T-helper 1 cell treated with Interleukin-12 subunit alpha and Interleukin-12 subunit beta and Interleukin-4 antibody, amounts not matched to agents 30 μg/mL and 1 μg/mL, for 36 hours (primary cell): Measurements from ENCODE around the gene MKI67.

ENCODE experiments used
- H3K27ac Mint-ChIP-seq: one replicate; pipeline ENCODE4 v1.8.0; 2021; ENCODE audit warnings: mild to moderate bottlenecking, mixed read lengths
- H3K27me3 Mint-ChIP-seq: one replicate; pipeline ENCODE4 v1.8.0; 2021; ENCODE audit warnings: low read depth, mixed read lengths
- H3K36me3 Mint-ChIP-seq: one replicate; pipeline ENCODE4 v1.8.0; 2021; ENCODE audit warnings: low read depth, mixed read lengths
- H3K4me1 Mint-ChIP-seq: one replicate; pipeline ENCODE4 v1.8.0; 2021; ENCODE audit warnings: low read depth, mixed read lengths
- H3K4me3 Mint-ChIP-seq: one replicate; pipeline ENCODE4 v1.8.0; 2021; ENCODE audit warnings: mild to moderate bottlenecking, moderate library complexity, mixed read lengths
- H3K9me3 Mint-ChIP-seq: one replicate; pipeline ENCODE4 v1.8.0; 2021; ENCODE audit warnings: mixed read lengths

The MKI67 gene

GRCh38 chr10:128087146-128087883 lies 38.9 kb downstream of the MKI67 start:
- no peak overlapping the region for H3K27ac Mint-ChIP-seq
- H3K9me3 Mint-ChIP-seq = no peaks in the 10 kb centered on the region
- H3K4me1 Mint-ChIP-seq = peaks cover 3% of the 10 kb centered on the region
- H3K27me3 Mint-ChIP-seq = no peaks in the 10 kb centered on the region
- H3K4me3 Mint-ChIP-seq = no peak overlapping the region
- H3K36me3 Mint-ChIP-seq = peaks cover 9% of the 10 kb centered on the region

GRCh38 chr10:128086003-128086863 lies 40.0 kb downstream of the MKI67 start:
- Mint-ChIP-seq H3K27me3 (no peaks in the 10 kb centered on the region), H3K36me3 (peaks cover 9% of the 10 kb centered on the region), H3K9me3 (no peaks in the 10 kb centered on the region), H3K27ac (no peak overlapping the region), H3K4me1 (peaks cover 3% of the 10 kb centered on the region), H3K4me3 (no peak overlapping the region)

GRCh38 chr10:128084991-128085390 lies 41.2 kb downstream of the MKI67 start:
- H3K27ac Mint-ChIP-seq = no peak overlapping the region
- peaks cover 3% of the 10 kb centered on the region for H3K4me1 Mint-ChIP-seq
- peaks cover 15% of the 10 kb centered on the region for H3K36me3 Mint-ChIP-seq
- no peaks in the 10 kb centered on the region for H3K27me3 Mint-ChIP-seq
- H3K9me3 Mint-ChIP-seq = no peaks in the 10 kb centered on the region
- no peak overlapping the region for H3K4me3 Mint-ChIP-seq

GRCh38 chr10:128084364-128084763 lies 41.9 kb downstream of the MKI67 start:
- Mint-ChIP-seq H3K27me3 (no peaks in the 10 kb centered on the region), H3K36me3 (peaks cover 18% of the 10 kb centered on the region), H3K27ac (no peak overlapping the region), H3K4me3 (no peak overlapping the region), H3K4me1 (peaks cover 3% of the 10 kb centered on the region), H3K9me3 (no peaks in the 10 kb centered on the region)

- Mint-ChIP-seq H3K4me3 (no peak overlapping the region), H3K9me3 (no peaks in the 10 kb centered on the region), H3K36me3 (peaks cover 22% of the 10 kb centered on the region), H3K27ac (no peak overlapping the region), H3K4me1 (peaks cover 3% of the 10 kb centered on the region), H3K27me3 (no peaks in the 10 kb centered on the region)
These were observed 42.9 kb downstream of the MKI67 start for GRCh38 chr10:128083191-128083895.

GRCh38 chr10:128081720-128082119 lies 44.5 kb downstream of the MKI67 start:
- peaks cover 23% of the 10 kb centered on the region for H3K36me3 Mint-ChIP-seq
- H3K9me3 Mint-ChIP-seq = no peaks in the 10 kb centered on the region
- H3K4me3 Mint-ChIP-seq = no peak overlapping the region
- H3K27me3 Mint-ChIP-seq = no peaks in the 10 kb centered on the region
- H3K4me1 Mint-ChIP-seq = no peaks in the 10 kb centered on the region
- H3K27ac Mint-ChIP-seq = no peak overlapping the region

- H3K4me3 Mint-ChIP-seq = no peak overlapping the region
- H3K4me1 Mint-ChIP-seq = no peaks in the 10 kb centered on the region
- no peak overlapping the region for H3K27ac Mint-ChIP-seq
- no peaks in the 10 kb centered on the region for H3K27me3 Mint-ChIP-seq
- peaks cover 26% of the 10 kb centered on the region for H3K36me3 Mint-ChIP-seq
- no peaks in the 10 kb centered on the region for H3K9me3 Mint-ChIP-seq
These were observed 45.0 kb downstream of the MKI67 start for GRCh38 chr10:128081222-128081621.

- Mint-ChIP-seq H3K4me1 (no peaks in the 10 kb centered on the region), H3K36me3 (peaks cover 26% of the 10 kb centered on the region), H3K27ac (no peak overlapping the region), H3K27me3 (no peaks in the 10 kb centered on the region), H3K9me3 (no peaks in the 10 kb centered on the region), H3K4me3 (no peak overlapping the region)
These were observed 45.6 kb downstream of the MKI67 start for GRCh38 chr10:128080641-128081040.

- Mint-ChIP-seq H3K36me3 (peaks cover 29% of the 10 kb centered on the region), H3K4me3 (no peak overlapping the region), H3K27me3 (no peaks in the 10 kb centered on the region)
These were observed 46.0 kb downstream of the MKI67 start for GRCh38 chr10:128080231-128080630.

GRCh38 chr10:128078136-128078969 lies 47.9 kb downstream of the MKI67 start:
- Mint-ChIP-seq H3K36me3 (peaks cover 37% of the 10 kb centered on the region), H3K27ac (no peak overlapping the region)

More at GRCh38 chr10:128080231-128080630, 46.0 kb downstream of the MKI67 start:
- Mint-ChIP-seq H3K27ac (no peak overlapping the region), H3K9me3 (no peaks in the 10 kb centered on the region), H3K4me1 (no peaks in the 10 kb centered on the region)

GRCh38 chr10:128077155-128077875 lies 48.9 kb downstream of the MKI67 start:
- no peaks in the 10 kb centered on the region for H3K9me3 Mint-ChIP-seq
- peaks cover 42% of the 10 kb centered on the region for H3K36me3 Mint-ChIP-seq
- H3K27ac Mint-ChIP-seq = no peak overlapping the region
- H3K27me3 Mint-ChIP-seq = no peaks in the 10 kb centered on the region
- no peak overlapping the region for H3K4me3 Mint-ChIP-seq
- peaks cover 9% of the 10 kb centered on the region for H3K4me1 Mint-ChIP-seq

More at GRCh38 chr10:128078136-128078969, 47.9 kb downstream of the MKI67 start:
- H3K27me3 Mint-ChIP-seq = no peaks in the 10 kb centered on the region
- no peak overlapping the region for H3K4me3 Mint-ChIP-seq
- H3K4me1 Mint-ChIP-seq = peaks cover 7% of the 10 kb centered on the region
- no peaks in the 10 kb centered on the region for H3K9me3 Mint-ChIP-seq

GRCh38 chr10:128074589-128074988 lies 51.6 kb downstream of the MKI67 start:
- H3K27me3 Mint-ChIP-seq = no peaks in the 10 kb centered on the region
- no peaks in the 10 kb centered on the region for H3K9me3 Mint-ChIP-seq
- H3K4me1 Mint-ChIP-seq = peaks cover 10% of the 10 kb centered on the region
- H3K4me3 Mint-ChIP-seq = no peak overlapping the region
- peaks cover 50% of the 10 kb centered on the region for H3K36me3 Mint-ChIP-seq
- H3K27ac Mint-ChIP-seq = no peak overlapping the region

- peaks cover 48% of the 10 kb centered on the region for H3K36me3 Mint-ChIP-seq
- H3K4me1 Mint-ChIP-seq = peaks cover 12% of the 10 kb centered on the region
- no peak overlapping the region for H3K27ac Mint-ChIP-seq
- no peaks in the 10 kb centered on the region for H3K9me3 Mint-ChIP-seq
- no peak overlapping the region for H3K4me3 Mint-ChIP-seq
- H3K27me3 Mint-ChIP-seq = no peaks in the 10 kb centered on the region
These were observed 52.3 kb downstream of the MKI67 start for GRCh38 chr10:128073890-128074289.
